ENCODE data around the gene NPAS1.

- TF ChIP-seq CTCF (IDR thresholded peaks at IDR 0.05; ENCODE audit: control extremely low read depth in 1 of 3, insufficient read depth in 1 of 3, low read depth in 1 of 3, low read length in 3 of 3), result no peak
- no peak for TF ChIP-seq POLR2A (IDR thresholded peaks at IDR 0.05; ENCODE audit: control extremely low read depth in 1 of 2, low read depth in 2 of 2, low read length in 2 of 2)
- TF ChIP-seq EZH2 (IDR thresholded peaks at IDR 0.05; ENCODE audit: low read depth, low read length, severe bottlenecking), result no peak
- no peak for TF ChIP-seq BACH1 (IDR thresholded peaks at IDR 0.05; ENCODE audit: low read length)
- TF ChIP-seq POLR2AphosphoS5 (IDR thresholded peaks at IDR 0.05; ENCODE audit: low read depth, low read length), result no peak
- no peak for TF ChIP-seq CBX5 (IDR thresholded peaks at IDR 0.05; ENCODE audit: low read depth, low read length)
- no peak for TF ChIP-seq CHD7 (IDR thresholded peaks at IDR 0.05; ENCODE audit: insufficient replicate concordance, low read length)
- no peak for TF ChIP-seq CEBPB (IDR thresholded peaks at IDR 0.05; ENCODE audit: low read depth, low read length)
- no peak for TF ChIP-seq SP2 (IDR thresholded peaks at IDR 0.05; ENCODE audit: low read length)
Observed at GRCh38 chr19:46974181-46974580, 45.5 kb upstream of the NPAS1 start.
